Stimulated activated CD4-positive, alpha-beta T cell treated with anti-CD3 and anti-CD28 coated beads, TNF-alpha, amount 100 ng/mL, for 4 hours (primary cell): ENCODE data around the gene MRGPRF.

Experiments used
- DNase-seq, 3 experiments: peaks; one replicate each; pipeline ENCODE4 v3.0.0-alpha.2; 2020; ENCODE audit warnings: low read depth in 3 of 3

Gene MRGPRF

GRCh38 chr11:69050592-69051380 is 37.7 kb upstream of the MRGPRF start:
- DNase-seq: no peak

GRCh38 chr11:69049490-69049867 is 36.4 kb upstream of the MRGPRF start:
- DNase-seq: peak in 1 of 3 experiments; percentile 7

- peak; percentile 82 to 85 (median 83) for DNase-seq
These were observed 35.8 kb upstream of the MRGPRF start, which contains the start of gene TPCN2 for GRCh38 chr11:69048694-69049489. TSS of gene TPCN2 (plus strand) at chr11:69048932. CDS start at chr11:69048998, 66 bp downstream.

GRCh38 chr11:69048031-69048693 is 35.1 kb upstream of the MRGPRF start:
- DNase-seq: no peak

- no peak for DNase-seq
These were observed 31.3 kb upstream of the MRGPRF start for GRCh38 chr11:69044111-69045013.

GRCh38 chr11:69041516-69041915 is 28.5 kb upstream of the MRGPRF start:
- DNase-seq: no peak

GRCh38 chr11:69040581-69041260 is 27.7 kb upstream of the MRGPRF start:
- DNase-seq: no peak

GRCh38 chr11:69040051-69040450 is 27.0 kb upstream of the MRGPRF start:
- no peak for DNase-seq

- DNase-seq: no peak
These were observed 26.5 kb upstream of the MRGPRF start for GRCh38 chr11:69039501-69039900.

- no peak for DNase-seq
These were observed 24.5 kb upstream of the MRGPRF start for GRCh38 chr11:69037544-69037943.

- DNase-seq: no peak
These were observed 24.0 kb upstream of the MRGPRF start for GRCh38 chr11:69037074-69037473.

GRCh38 chr11:69035946-69036340 is 22.9 kb upstream of the MRGPRF start:
- no peak for DNase-seq

- no peak for DNase-seq
These were observed 22.3 kb upstream of the MRGPRF start for GRCh38 chr11:69035150-69035945.

GRCh38 chr11:69034123-69034867 is 21.2 kb upstream of the MRGPRF start:
- DNase-seq: no peak

- no peak for DNase-seq
These were observed 20.4 kb upstream of the MRGPRF start for GRCh38 chr11:69033431-69033830.

- no peak for DNase-seq
These were observed 19.8 kb upstream of the MRGPRF start for GRCh38 chr11:69032833-69033232.

GRCh38 chr11:69030301-69030700 is 17.3 kb upstream of the MRGPRF start:
- no peak for DNase-seq

- no peak for DNase-seq
These were observed 14.8 kb upstream of the MRGPRF start for GRCh38 chr11:69027704-69028372.

GRCh38 chr11:69024509-69024908 is 11.5 kb upstream of the MRGPRF start:
- DNase-seq: no peak
